Activated CD4-positive, CD25-positive, alpha-beta regulatory T cell treated with anti-CD3 and anti-CD28 coated beads, Interleukin-2, amount 50 U/mL, for 16 hours (primary cell): Measurements from ENCODE around the gene EME2.

ENCODE experiments used
- DNase-seq: peaks from one replicate; pipeline ENCODE4 v3.0.0-alpha.2; 2020; ENCODE audit warnings: low read depth, low spot score

Gene EME2

DNA sequence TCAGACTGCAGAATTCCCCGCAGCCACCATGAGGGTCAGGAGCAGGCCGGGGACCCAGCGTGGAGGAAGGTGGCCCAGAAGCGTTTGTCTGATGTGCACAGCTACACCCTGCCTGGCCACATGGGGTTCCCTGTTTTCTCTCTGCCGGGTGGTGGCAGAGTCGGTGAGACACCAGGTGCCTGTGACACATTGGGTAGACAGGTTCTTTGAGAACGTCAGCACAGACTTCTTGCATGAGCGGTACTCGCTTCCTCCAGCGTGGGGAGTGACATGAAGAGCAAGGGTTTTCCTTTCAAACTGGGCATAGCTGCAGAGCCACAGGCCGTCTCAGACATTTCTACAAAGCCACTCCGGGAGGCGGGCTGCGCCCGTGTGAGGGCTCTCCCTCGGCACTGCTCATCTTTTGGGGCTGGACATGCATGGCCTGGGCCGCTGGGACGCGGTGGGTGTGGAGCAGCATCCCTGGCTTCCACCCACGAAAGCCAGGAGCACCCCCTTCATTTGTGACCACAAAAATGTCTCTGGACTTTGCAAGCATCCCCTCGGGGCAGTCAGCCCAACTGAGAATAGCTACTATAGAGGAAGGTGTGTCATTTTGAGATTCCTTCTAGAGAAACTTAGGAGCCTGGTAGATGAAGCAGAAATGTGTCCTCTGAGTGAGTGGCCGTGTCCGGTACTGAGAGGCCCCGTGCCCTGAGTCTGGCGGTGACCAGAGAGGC lies 27.3 kb upstream of the EME2 start:
- DNase-seq = no peak

DNA sequence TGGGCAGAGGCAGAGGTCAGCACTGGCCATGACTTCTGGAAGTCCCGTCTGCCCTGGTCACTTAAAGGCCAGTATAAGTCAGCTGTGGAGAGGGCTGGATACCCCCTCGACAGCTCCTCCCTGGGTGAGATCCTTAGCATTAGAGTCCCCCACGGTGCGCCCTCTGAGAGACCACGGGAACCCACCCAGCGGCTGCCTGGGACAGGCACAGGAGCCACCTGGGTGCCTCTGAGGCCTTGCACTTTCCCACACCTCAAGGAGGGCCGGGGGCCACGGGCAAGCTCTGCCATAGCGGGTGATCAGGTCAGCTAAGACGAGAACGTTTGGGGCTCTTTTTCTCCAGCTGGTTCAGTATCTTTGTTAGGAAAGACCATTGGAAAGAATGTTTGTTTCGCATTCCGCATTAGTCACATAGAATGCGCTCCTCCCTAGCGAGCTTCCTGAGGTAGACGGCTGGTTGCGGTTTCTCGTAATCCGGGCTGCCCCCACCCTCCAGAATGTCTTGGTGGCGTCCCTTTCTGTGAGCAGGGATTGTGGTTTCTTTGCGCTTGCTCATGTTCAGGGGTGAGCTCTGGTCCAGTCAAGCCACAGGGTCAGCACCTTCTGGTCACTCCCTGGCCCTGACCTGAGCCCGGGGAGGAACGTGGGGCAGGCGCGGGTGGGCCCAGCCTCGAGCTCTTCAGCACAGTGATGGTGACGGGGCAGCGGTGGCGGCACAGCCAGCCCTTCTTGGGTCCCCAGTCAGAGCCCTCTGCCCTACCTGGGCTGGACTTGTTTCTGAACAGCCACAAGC lies 26.5 kb upstream of the EME2 start:
- no peak for DNase-seq

GRCh38 chr16:1746693-1747195 lies 25.9 kb upstream of the EME2 start:
- DNase-seq = no peak

- no peak for DNase-seq
These were observed 24.7 kb upstream of the EME2 start for GRCh38 chr16:1747934-1748333.

- DNase-seq = no peak
These were observed 23.2 kb upstream of the EME2 start for GRCh38 chr16:1749152-1750117.

DNA sequence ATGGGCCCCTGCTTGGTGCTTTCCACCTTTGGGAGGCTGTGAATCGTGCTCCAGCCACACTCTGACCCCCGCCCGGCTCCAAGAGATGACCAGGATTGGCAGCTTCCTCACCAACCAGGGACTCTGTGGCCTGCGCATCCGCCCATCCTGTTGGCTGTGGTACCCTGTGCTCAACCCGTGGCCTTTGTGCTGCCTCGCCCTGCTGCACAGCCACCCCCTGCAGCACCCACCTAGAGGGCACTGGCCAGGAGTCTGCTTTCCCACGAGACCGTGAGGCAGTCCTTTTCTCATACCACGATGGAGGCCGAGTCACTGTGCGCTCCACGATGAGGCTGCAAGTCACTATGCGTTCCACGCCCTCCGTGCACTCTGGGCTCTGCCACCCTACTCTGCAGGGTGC lies 20.7 kb upstream of the EME2 start:
- no peak for DNase-seq

GRCh38 chr16:1752853-1753252 lies 19.8 kb upstream of the EME2 start:
- DNase-seq = no peak

GRCh38 chr16:1754204-1754603 lies 18.4 kb upstream of the EME2 start:
- no peak for DNase-seq

- no peak for DNase-seq
These were observed 14.7 kb upstream of the EME2 start for GRCh38 chr16:1757714-1758461.

- DNase-seq = no peak
These were observed 13.7 kb upstream of the EME2 start for GRCh38 chr16:1758923-1759322.

DNA sequence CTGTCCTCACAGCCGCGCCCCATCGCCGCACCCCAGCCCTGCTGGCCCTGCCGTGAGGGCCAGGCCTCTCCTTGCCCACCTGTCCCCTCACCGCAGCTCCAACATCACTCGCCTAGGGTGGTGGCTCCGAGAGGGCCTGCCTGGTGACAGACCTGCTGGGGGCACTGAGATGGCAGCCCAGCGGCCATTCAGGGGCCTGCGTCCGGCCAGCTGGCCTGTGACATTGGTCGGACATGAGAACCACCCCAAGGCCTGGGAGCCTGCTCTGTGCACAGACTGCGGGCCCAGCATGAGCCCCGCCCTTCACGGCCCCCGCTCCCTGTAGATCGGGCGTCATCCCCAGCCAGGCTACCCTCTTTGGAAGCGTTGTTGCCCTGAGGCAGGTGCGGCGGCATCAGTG lies 13.1 kb upstream of the EME2 start:
- no peak for DNase-seq

GRCh38 chr16:1760911-1761310 lies 11.7 kb upstream of the EME2 start:
- DNase-seq = no peak

DNA sequence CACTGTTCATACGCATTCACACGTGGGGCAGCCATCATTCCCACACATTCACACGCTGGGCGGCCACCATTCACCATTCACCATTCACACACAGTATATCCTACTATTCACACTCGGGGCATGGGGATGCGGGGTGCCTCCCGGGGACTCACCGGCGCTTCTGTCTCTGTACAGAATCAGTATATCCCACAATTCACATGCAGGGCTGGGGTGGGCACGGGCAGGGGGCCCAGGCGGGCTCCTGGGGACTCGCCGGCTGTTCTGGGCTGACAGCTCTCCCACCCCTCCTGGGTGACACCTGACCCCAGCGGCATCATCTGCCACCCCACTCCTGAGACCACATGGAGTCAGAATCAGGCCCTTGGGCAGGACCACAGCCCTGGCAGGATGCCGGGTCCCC lies 10.9 kb upstream of the EME2 start:
- no peak for DNase-seq

DNA sequence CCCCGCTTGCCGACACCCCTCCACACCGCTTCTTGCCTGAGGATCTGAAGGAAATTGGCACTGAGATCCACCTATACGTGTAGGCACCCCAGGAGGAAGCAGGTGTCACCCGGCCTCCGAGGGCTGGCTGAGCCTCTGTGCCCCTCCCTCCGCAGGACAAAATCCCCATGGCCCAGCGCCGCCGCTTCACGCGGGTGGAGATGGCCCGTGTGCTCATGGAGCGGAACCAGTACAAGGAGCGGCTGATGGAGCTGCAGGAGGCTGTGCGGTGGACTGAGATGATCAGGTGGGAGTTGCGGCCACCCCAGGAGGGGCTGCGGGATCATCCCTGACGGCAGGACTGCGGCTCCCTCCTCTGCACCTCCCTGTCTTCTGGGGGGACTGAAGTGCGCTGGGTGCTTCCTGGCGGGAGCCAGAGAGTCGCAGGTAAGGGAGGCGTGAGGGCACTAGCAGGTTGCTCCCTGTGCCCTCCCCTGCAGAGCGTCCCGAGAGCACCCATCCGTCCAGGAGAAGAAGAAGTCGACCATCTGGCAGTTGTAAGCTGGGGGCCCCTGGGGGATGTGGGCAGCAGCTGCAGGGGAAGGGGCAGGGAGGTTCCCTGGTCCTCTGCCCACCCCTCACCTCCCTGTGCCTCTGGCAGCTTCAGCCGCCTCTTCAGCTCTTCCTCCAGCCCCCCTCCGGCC lies 10.3 kb upstream of the EME2 start:
- DNase-seq = no peak

- DNase-seq = no peak
These were observed 9.6 kb upstream of the EME2 start for GRCh38 chr16:1762879-1763520.

DNA sequence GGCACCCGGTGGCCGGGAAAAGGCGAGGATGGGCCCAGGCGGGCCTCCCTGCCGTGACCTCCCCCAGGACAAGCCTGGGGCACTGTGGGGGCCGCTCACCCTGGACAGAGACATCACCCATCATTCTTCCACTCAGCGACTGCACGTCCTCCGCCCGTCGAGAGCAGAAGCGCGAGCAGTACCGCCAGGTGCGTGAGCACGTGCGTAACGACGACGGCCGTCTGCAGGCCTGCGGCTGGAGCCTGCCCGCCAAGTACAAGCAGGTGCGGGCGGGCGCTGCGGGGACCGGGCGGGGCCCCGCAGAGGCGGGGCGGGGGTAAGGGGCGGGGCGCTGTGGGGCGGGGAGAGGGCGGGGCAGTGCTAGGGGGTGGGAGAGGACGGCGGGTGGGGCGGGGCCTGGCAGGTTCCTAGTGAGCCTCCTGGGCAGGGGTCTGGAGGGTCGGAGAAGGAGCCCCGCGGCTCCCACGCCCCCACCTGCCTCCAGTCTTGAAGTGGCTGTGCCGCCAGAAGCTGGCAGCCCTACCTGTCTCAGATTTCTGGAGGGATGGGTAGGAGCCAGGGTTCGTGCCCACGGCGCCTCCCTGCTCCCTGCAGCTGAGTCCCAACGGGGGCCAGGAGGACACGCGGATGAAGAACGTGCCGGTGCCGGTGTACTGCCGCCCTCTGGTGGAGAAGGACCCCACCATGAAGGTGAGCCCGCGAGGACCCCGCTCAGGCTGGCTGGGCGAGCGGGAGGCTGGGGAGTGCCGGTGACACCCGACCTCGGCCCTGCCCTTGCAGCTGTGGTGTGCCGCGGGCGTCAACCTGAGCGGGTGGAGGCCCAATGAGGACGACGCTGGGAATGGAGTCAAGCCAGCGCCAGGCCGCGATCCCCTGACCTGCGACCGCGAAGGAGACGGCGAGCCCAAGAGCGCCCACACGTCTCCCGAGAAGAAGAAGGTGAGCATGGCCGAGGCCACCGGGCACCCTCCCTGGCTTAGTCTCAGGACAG lies 8.8 kb upstream of the EME2 start:
- no peak for DNase-seq

DNA sequence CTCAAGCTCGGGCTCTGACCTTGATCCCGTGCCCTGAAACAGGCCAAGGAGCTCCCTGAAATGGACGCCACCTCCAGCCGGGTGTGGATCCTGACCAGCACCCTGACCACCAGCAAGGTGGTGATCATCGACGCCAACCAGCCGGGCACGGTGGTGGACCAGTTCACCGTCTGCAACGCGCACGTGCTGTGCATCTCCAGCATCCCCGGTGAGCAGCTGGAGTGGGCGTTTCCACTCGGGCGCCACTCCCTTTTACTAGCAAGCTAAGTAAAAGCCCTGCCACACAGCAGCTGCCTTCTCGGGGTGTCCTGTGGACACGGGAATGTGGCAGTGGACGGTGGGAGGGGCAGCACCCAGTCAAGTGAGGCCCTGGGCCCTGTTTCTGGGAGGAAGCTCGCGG lies 7.6 kb upstream of the EME2 start:
- DNase-seq = no peak

DNA sequence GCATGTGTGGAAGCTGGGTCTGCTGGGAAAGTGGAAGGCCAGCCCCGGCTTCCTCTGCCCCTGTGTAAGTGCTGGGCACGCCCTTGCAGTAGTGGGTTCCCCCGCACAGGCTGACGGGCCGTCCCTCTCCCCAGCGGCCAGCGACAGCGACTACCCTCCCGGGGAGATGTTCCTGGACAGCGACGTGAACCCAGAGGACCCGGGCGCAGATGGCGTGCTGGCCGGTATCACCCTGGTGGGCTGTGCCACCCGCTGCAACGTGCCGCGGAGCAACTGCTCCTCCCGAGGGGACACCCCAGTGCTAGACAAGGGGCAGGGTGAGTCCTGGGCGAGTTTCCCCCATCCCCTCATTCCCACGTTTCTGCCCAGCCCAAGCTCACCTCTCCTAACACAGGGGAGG lies 6.8 kb upstream of the EME2 start:
- DNase-seq = no peak

DNA sequence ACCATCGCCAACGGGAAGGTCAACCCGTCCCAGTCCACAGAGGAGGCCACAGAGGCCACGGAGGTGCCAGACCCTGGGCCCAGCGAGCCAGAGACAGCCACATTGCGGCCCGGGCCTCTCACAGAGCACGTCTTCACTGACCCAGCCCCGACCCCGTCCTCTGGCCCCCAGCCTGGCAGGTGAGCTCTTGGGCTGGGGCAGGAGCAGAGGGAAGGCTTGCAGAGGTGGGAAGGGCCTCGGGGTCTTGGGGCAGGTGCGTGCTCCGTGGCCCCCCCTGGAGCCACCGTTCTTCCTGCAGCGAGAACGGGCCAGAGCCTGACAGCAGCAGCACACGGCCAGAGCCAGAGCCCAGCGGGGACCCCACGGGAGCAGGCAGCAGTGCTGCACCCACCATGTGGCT lies 6.4 kb upstream of the EME2 start:
- DNase-seq = no peak
